GM23338 (cell line): Measurements from ENCODE around the gene PIPOX. TPM values are rescaled to one million over a fixed set of nuclear protein-coding genes. Genes with fewer than 3 reads are reported as not detected.

Source experiments
- ATAC-seq: fragments of 200-7000 bp; cut with Tn5 transposase; 3 replicates; pipeline ENCODE4 v1.9.1; 2020
- DNase-seq: peaks from one replicate; pipeline ENCODE4 v3.0.0-alpha.2; 2015; ENCODE audit warnings: low spot score
- H2AFZ ChIP-seq: fragments of 200-600 bp; sonication (generic); 2 replicates; pipeline ENCODE4 v1.8.0; 2016; ENCODE audit warnings: antibody characterized with exemption, mild to moderate bottlenecking, moderate library complexity
- H3F3A ChIP-seq: fragments of 200-600 bp; sonication (generic); replicated peaks from 2 replicates; pipeline ENCODE4 v1.8.0; 2017; ENCODE audit warnings: antibody characterized with exemption, mixed run types, low read depth
- H3K27ac ChIP-seq: fragments of 200-600 bp; sonication (generic); 2 replicates; pipeline ENCODE4 v1.6.1; 2016; ENCODE audit warnings: low read depth
- H3K27me3 ChIP-seq: fragments of 200-600 bp; sonication (generic); 2 replicates; pipeline ENCODE4 v1.8.0; 2016; ENCODE audit warnings: mild to moderate bottlenecking, mixed run types, moderate library complexity; ENCODE audit not compliant: insufficient read depth
- H3K36me3 ChIP-seq: fragments of 200-600 bp; sonication (generic); 2 replicates; pipeline ENCODE4 v1.8.0; 2016; ENCODE audit warnings: mild to moderate bottlenecking; ENCODE audit not compliant: insufficient read depth
- H3K4me1 ChIP-seq: fragments of 200-600 bp; sonication (generic); 2 replicates; pipeline ENCODE4 v1.8.0; 2016; ENCODE audit warnings: mild to moderate bottlenecking, moderate library complexity; ENCODE audit not compliant: insufficient read depth
- H3K4me2 ChIP-seq: fragments of 200-600 bp; sonication (generic); 2 replicates; pipeline ENCODE4 v1.7.1; 2017; ENCODE audit warnings: mixed run types
- H3K4me3 ChIP-seq: fragments of 200-600 bp; sonication (generic); 2 replicates; pipeline ENCODE4 v1.6.1; 2016; ENCODE audit warnings: mixed run types
- H3K79me2 ChIP-seq: fragments of 200-600 bp; sonication (generic); replicated peaks from 2 replicates; pipeline ENCODE4 v1.8.0; 2017; ENCODE audit warnings: mild to moderate bottlenecking; ENCODE audit not compliant: insufficient read depth
- H3K9me2 ChIP-seq: fragments of 200-600 bp; sonication (generic); 2 replicates; pipeline ENCODE4 v1.8.0; 2017; ENCODE audit not compliant: insufficient read depth
- H4K20me1 ChIP-seq: fragments of 200-600 bp; sonication (generic); replicated peaks from 2 replicates; pipeline ENCODE4 v1.8.0; 2017; ENCODE audit warnings: mild to moderate bottlenecking; ENCODE audit not compliant: insufficient read depth
- H3K27ac Mint-ChIP-seq: 2 replicates; pipeline ENCODE4 v1.8.0; 2020; ENCODE audit warnings: inconsistent platforms, mild to moderate bottlenecking, moderate library complexity, mixed read lengths
- H3K27me3 Mint-ChIP-seq: 3 replicates; pipeline ENCODE4 v1.8.0; 2022; ENCODE audit warnings: low read depth, mild to moderate bottlenecking, moderate library complexity, mixed read lengths, inconsistent platforms; ENCODE audit not compliant: insufficient read depth, poor library complexity
- H3K36me3 Mint-ChIP-seq: 3 replicates; pipeline ENCODE4 v1.8.0; 2021; ENCODE audit warnings: low read depth, mild to moderate bottlenecking, inconsistent platforms, moderate library complexity, mixed read lengths
- H3K4me1 Mint-ChIP-seq: 3 replicates; pipeline ENCODE4 v1.8.0; 2020; ENCODE audit warnings: mild to moderate bottlenecking, inconsistent platforms, mixed read lengths
- H3K4me3 Mint-ChIP-seq: 3 replicates; pipeline ENCODE4 v1.8.0; 2021; ENCODE audit warnings: moderate library complexity, mild to moderate bottlenecking, inconsistent platforms, mixed read lengths
- H3K9me3 Mint-ChIP-seq: 3 replicates; pipeline ENCODE4 v1.8.0; 2020; ENCODE audit warnings: moderate library complexity, mild to moderate bottlenecking, inconsistent platforms, mixed read lengths
- CREB1 ChIP-seq: fragments of 250-450 bp; sonication (Bioruptor Pico); IDR thresholded peaks from 2 replicates; pipeline ENCODE4 v1.5.0; 2020; ENCODE audit warnings: low read depth, mild to moderate bottlenecking, moderate library complexity
- CTCF ChIP-seq, 2 experiments: fragments of 200-600 bp in 1 of 2; sonication (generic) in 1 of 2; conservative IDR thresholded peaks; 2 replicates each; pipeline versions ENCODE4 v1.5.1 to v1.6.1; 2016 to 2017; ENCODE audit warnings: antibody characterized with exemption in 2 of 2, low read depth in 2 of 2, mild to moderate bottlenecking in 2 of 2, moderate library complexity in 1 of 2
- ETS1 ChIP-seq: IDR thresholded peaks from 2 replicates; pipeline ENCODE4 v1.6.1; 2016; ENCODE audit warnings: antibody characterized with exemption
- EZH2 ChIP-seq: fragments of 200-600 bp; sonication (generic); IDR thresholded peaks from one replicate; pipeline ENCODE4 v1.8.0; 2017; ENCODE audit warnings: antibody characterized with exemption, mild to moderate bottlenecking, low read depth; ENCODE audit not compliant: unreplicated experiment
- EZH2phosphoT487 ChIP-seq: fragments of 200-600 bp; sonication (generic); IDR thresholded peaks from one replicate; pipeline ENCODE4 v1.8.1; 2018; ENCODE audit warnings: antibody characterized with exemption; ENCODE audit not compliant: unreplicated experiment
- JUNB ChIP-seq: IDR thresholded peaks from one replicate; pipeline ENCODE4 v1.6.1; 2016; ENCODE audit warnings: antibody characterized with exemption; ENCODE audit not compliant: unreplicated experiment
- NANOG ChIP-seq: IDR thresholded peaks from 2 replicates; pipeline ENCODE4 v1.6.1; 2016; ENCODE audit warnings: antibody characterized with exemption, borderline replicate concordance
- POLR2AphosphoS5 ChIP-seq: IDR thresholded peaks from 2 replicates; pipeline ENCODE4 v1.6.1; 2016; ENCODE audit warnings: antibody characterized with exemption, low read depth
- REST ChIP-seq: IDR thresholded peaks from one replicate; pipeline ENCODE4 v1.6.1; 2018; ENCODE audit warnings: antibody characterized with exemption; ENCODE audit not compliant: unreplicated experiment
- STAT1 ChIP-seq: IDR thresholded peaks from one replicate; pipeline ENCODE4 v1.6.1; 2016; ENCODE audit warnings: antibody characterized with exemption; ENCODE audit not compliant: unreplicated experiment
- ZNF114 ChIP-seq: fragments of 250-450 bp; sonication (Bioruptor Pico); IDR thresholded peaks from 2 replicates; pipeline ENCODE4 v1.5.0; 2020; ENCODE audit warnings: mild to moderate bottlenecking, moderate library complexity
- ZNF331 ChIP-seq: fragments of 250-450 bp; sonication (Bioruptor Pico); IDR thresholded peaks from 2 replicates; pipeline ENCODE4 v1.5.0; 2020; ENCODE audit warnings: low read depth, mild to moderate bottlenecking, moderate library complexity
- ZNF462 ChIP-seq: fragments of 250-450 bp; sonication (Bioruptor Pico); IDR thresholded peaks from 2 replicates; pipeline ENCODE4 v1.5.0; 2020; ENCODE audit warnings: mild to moderate bottlenecking, moderate library complexity
- polyA plus RNA-seq: library from polyadenylated mRNA; unstranded; fragments of >200 nt; fragmentation: Nextera tagmentation; extraction: Ambion mirVana; gene quantifications from 2 replicates; pipeline ENCODE4 v1.2.1, GENCODE V29; 2016
- total RNA-seq: library from RNA; depleted of rRNA; stranded (reverse); fragments of >200 nt; shearing (Covaris generic); gene quantifications from 2 replicates; pipeline ENCODE4 v1.2.3, GENCODE V29; 2014

PIPOX gene
- total and polyA plus RNA-seq, 2 experiments from 2014 or later = 22.6 to 34.6 TPM

- H3K27ac Mint-ChIP-seq = no peak overlapping the region
- no peak for DNase-seq
- H3K9me3 Mint-ChIP-seq = no peaks in the 10 kb centered on the region
- no peak overlapping the region for H3K4me3 Mint-ChIP-seq
- Histone ChIP-seq H2AFZ (no peak overlapping the region), H3K4me3 (no peak overlapping the region), H3K27ac (no peak overlapping the region), H3K27me3 (no peaks in the 10 kb centered on the region), H3K9me2 (no peaks in the 10 kb centered on the region), H3K79me2 (no peaks in the 10 kb centered on the region), H3K4me2 (no peak overlapping the region), H3K36me3 (no peaks in the 10 kb centered on the region), H4K20me1 (no peaks in the 10 kb centered on the region), H3K4me1 (peaks cover 37% of the 10 kb centered on the region), H3F3A (0 out of 2 replicates have a peak, but pooled peaks cover 8% of the 10 kb centered on the region)
- H3K27me3 Mint-ChIP-seq = peaks cover 29% of the 10 kb centered on the region
- TF ChIP-seq ZNF114 (no peak), ZNF462 (CRISPR knock-in tag) (no peak), EZH2 (no peak), EZH2phosphoT487 (no peak), STAT1 (no peak), REST (no peak), JUNB (no peak), ETS1 (no peak), CTCF (conservative IDR thresholded peaks at IDR 0.05; ENCODE audit: low read depth in 2 of 2) (no peak), CREB1 (CRISPR knock-in tag) (no peak), ZNF331 (no peak), POLR2AphosphoS5 (no peak), NANOG (no peak)
- no peak for ATAC-seq
- H3K4me1 Mint-ChIP-seq = peaks cover 66% of the 10 kb centered on the region
- H3K36me3 Mint-ChIP-seq = peaks cover 7% of the 10 kb centered on the region; the same call in 1 of the 3 replicates
Measured at GRCh38 chr17:29074488-29074887, 31.5 kb downstream of the PIPOX start.
